GM18519 (cell line): ENCODE measurements around the gene TRPM3.
A peak's percentile ranks its signal among the peaks of the same experiment; 100 is the strongest.

Experiments
- ATAC-seq: cut with Tn5 transposase; IDR thresholded peaks from one replicate; pipeline ENCODE4 v1.9.1; 2021; ENCODE audit warnings: mild to moderate bottlenecking, moderate library complexity; ENCODE audit not compliant: unreplicated experiment, low FRiP score

Gene TRPM3

DNA sequence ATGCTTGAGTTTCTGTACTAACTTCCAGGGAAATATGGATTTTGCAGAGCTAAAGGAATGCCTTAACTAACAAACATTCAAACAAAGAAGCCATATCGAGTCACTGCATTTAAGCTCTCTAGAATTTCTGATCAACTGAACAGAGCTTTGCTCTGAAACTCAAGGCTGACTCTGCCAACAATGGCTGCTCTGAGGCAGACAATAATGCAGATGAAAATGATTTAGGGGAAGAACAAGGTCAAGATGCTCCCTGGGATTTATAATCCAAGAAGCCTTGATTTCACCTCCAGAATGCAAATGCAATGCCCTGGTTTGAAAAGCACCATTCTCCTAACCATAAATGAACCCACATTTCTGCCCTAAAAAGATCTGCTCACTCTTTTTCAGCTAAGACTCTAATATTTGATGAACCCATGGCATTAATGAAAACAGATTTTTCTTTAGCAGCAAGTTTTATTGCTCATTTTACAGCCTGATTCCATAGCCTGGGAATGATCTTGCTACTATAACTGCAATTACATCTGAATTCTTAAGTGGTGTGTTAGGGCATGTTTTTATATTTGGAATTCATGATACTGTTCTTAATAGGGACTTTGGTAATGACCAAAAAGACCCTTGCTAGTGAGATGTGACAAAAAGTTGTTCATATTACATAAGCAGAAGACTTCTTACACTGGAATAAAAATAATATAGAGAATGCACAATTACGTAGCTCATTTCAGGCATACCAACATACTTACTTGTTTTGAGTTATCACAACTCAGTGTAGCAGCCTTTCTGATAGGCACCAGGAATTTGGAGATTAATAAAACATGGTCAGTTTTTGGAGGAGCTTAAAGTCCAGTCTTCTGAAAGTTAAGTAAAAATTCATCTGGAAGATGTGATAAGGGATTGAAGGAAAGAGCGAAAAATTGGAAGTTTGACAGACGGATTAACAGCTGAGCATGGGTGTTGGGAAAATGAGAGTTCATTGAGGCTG, 169.4 kb downstream of the TRPM3 start:
- no peak for ATAC-seq

DNA sequence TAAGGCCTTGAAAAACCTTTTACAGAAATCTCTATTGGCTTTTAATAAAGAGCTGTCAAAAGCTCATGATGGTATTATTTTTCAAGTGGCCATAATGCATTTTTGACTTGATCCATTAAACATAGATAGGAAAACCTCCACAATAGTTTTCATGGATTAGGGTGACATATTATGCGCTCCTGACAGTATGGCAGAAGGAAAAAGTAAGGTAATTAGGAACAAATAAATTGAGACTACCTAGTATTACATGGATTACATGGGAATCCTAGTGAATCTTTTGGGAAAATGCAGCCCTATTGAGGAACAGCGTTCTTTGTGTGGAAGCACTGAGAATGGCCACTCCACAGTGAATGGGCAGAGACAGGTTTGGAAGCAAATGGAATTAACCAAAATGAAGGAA, 171.2 kb downstream of the TRPM3 start:
- no peak for ATAC-seq

DNA sequence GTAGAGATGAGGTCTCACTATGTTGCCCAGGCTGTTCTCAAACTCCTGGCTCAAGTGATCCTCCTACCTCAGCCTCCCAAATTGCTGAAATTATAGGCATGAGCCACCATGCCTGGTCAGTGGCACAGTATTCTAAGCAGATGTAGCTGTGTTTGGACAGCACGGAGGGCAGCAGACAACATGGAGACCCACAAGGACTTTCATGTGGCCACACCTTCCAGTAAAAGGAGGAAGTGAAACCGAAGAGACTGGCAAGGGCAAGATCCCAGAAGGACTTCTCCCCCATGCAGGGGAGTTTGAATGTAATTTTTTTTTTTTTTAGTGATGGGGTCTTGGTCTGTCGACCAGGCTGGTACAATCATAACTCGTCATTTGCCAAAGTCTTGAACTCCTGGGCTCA, 172.2 kb downstream of the TRPM3 start:
- ATAC-seq: no peak

DNA sequence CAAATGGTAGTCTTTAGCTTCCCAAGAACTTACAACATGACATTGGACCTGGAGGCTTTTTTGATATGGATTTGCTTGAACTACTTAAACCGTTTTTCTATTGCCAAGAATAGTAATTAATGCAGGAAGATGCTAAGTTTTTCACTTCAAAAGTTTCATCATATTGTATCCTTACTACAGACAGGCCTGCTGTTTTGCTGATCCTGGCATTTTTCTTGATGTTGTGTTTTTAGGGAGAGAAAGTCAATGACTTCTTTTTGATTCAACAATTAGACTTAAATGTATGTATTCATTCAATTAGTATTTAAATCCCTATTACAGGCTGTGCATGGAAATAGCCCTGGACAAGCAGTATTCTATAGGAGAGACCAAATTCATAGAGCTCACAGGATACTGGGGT, 172.7 kb downstream of the TRPM3 start:
- ATAC-seq: no peak

DNA sequence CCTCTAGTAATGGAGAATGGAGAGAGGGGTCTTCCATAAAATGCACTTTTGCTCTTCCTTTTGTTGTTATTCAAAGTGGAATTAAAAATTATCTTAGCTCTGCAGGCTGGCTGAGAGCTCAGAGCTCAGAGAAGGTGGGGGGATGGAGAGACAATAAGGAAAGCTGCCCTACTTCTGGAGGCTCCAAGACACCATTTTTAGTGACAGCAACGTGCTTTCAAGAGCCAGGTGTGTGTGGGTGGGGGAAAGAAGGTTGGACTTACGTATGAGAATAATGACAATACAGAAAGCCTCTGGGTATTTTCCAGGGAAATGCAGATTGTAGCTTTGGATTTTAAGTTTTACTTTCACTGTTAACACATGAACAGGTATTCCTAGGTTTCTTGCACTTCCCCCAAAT, 173.9 kb downstream of the TRPM3 start:
- ATAC-seq: no peak

DNA sequence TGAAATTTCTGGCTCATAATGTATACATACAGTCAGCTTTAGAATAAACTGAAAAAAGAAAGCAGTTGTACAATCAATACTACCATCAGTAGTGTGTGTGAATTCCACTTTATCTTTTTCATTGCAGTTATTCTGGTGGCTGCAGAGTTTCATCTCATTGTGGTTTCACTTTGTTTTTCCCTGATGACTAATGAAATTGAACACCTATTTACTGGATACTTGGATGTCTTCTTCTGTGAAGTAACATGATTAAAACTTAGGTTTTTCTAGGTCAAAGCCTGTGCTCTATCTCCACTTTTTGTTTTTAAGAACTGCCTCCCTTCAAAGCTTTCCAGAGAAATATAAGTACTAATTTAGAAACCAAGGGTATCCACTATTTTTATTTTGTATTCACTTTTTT, 174.3 kb downstream of the TRPM3 start:
- no peak for ATAC-seq

DNA sequence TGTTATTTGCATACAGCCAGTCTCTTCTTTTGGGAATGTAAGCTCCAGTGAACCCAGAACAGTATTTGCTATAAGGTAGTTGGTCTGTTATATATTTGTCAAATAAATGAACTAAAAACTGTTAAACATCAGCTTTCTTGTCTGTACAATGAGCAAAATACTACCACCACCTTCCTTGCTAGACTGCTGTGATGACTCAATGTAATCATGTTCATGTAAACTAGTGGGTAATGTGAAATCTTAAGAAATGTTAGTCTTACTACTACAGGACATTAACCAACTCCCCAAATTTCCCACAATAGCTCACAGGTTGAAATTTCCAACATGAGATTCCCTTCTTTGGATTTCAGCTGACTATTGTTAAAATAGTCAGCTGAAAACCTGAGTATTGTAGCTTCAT, 176.1 kb downstream of the TRPM3 start:
- no peak for ATAC-seq

DNA sequence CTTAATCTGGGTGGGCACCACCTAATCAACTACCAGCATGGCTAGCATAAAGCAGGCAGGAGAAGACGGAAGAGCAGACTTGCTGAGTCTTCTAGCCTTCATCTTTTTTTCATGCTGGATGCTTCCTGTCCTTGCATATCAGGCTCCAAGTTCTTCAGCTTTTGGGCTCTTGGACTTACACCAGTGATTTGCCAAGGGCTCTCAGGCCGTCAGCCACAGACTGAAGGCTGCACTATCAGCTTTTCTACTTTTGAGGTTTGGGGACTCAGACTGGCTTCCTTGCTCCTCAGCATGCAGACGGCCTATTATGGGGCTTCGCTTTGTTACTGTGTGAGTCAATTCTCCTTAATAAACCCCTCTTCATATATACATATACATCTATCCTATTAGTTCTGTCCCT, 180.2 kb downstream of the TRPM3 start:
- ATAC-seq: no peak

DNA sequence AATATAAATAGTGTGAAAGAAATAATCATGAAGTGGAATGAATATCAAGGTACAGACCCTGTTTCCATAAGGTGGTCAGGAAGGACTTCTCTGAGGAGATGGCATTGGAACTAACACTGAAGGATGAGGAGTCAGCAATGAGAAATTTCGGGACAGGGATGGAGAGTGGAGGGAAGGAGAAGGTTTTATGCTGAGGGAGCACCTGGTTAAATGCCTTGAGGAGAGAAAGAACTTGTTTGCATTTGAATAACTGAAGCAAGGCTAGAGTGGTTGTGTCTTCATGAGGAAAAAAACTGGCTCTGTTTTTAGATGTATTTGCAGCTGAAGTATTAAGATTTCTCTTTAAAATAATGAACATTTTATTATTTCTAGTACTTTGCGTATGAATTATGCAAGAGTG, 180.8 kb downstream of the TRPM3 start:
- ATAC-seq: no peak

DNA sequence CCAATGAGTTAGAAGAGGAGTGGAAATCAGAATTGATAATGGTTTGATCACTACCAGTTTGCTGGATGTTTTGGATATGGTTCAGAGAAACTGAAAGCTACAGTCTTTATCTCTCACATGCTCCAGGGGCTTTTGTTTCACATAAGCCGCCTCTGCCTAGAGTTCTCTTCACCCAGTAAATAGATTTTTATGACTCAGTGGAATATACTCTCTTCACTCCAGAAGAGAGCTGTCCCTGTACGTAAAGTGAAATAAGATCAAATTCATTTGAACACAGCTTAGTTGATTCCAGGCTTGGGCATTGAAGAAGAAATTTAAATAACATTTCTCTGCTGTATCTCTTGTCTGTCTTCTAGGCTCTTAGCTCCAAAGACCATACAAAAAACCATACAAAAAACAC, 184.9 kb downstream of the TRPM3 start:
- ATAC-seq: no peak

DNA sequence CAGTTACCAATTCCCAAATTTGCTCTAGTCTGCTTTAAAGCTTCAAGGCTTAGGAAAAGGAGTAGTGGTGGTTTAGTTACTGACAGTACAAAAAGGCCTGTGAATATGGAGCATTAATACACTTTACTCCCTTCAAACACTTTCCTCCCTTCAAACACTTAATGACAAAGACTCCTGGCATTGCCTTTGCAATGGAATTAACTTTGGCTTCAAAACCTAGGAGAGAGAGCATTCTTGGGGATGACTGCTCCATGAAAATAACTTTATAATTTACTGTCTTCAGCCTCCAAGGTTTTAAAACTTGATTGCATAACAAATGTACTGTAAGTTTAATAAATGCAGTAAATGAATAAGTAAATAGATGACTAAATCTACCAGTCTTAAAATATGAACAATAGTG, 185.6 kb downstream of the TRPM3 start:
- no peak for ATAC-seq

DNA sequence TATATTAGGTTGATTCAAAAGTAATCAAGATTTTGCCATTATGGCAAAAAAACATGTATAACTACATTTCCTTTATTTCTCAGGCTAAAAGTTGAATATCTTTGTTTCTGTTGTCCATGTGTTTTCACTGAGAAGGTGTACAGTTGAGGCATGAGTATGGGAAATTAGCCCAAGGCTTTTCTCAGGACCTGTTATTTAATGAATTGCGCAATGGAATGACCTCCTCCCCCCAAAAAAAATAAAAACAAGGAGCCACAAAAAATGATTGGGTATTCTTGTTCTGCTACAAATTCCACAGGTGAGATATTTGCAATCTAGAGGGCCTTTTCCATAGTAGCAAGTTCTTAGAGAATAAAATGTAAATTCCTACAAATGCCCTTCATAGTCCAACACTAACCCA, 186.8 kb downstream of the TRPM3 start:
- no peak for ATAC-seq

DNA sequence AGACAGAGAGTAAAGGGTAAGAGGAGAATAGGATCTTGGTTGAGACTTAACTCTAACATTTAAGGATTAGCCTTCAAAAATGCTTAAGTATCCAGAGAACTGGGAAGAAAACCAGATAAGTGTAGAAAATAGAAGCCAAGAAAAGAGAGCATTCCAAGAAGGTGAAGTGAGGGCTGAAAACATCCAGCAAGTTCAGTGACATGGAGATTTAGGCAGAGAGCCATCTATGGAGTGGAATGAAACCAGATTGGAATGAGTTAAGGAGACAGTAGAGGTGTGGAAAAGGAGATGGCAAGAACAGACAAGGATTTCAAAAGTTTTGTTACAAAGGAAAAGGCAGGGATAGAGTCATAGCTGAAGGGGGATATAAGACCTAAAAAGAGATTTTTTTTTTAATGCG, 188.1 kb downstream of the TRPM3 start:
- no peak for ATAC-seq

DNA sequence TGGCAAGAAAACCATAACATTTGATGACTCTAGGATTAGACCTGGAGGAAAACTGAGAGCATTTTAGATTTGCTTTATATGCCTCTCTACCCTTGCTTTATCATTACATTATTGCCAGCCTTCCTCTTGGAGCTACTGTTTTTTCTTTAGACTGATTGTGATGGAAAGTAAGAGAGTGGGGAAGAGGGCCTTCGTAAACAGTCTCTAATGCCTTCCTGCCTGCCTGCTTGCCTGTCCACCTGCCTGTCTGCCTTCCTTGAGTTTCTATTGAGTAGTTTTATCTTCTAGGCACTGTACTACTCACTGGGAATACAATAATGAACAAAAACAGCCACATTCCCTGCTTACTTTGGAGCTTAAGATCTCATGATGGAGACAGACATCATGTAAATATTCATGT, 189.3 kb downstream of the TRPM3 start:
- no peak for ATAC-seq

DNA sequence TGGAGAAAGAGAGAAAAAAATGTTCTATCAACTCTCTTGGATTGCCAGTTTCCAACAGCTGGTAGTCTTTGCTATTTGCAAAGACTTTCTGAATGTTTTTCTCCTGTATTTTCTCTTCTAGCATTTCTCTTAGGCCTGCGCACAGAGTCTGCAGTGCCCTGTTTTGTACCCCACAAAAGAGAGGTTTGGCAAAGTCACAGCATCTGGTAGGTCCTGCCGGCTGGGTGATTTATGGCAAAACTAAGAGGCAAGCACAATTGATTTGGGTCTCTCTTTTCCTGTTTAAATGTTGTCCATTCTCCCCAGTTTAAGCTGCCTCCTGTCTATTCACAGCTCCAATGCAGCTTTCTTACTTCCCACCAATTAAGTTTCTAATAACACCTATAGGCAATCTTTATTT, 193.9 kb downstream of the TRPM3 start:
- ATAC-seq: no peak

DNA sequence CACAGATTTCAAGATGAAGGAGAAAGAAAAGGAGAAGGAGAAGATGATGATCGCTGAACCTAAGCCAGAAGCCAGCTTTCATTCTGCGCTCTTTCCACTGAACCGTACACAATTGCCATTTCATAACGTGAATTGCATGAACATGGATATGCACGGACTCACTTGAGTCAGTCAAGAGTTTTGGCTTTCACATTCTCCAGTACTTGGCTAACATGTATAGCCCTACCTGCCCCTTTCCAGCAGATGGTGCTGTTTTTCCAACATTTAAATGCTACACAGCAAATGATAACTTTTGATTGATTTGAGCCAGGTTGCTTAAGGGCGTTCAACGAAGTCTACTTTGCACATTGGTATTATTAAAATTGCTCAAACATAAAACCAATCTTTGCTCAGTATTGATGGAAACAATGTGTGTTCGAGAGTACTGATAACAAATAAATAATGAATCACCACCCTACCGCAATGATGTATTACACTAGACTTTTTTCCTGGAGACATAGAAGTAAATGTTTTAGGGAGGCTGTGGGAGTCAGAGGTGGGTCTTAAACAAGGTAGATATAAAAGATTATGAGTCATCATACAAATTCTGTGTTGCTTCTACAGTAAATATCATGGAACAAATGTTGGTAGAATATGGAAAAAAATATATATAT, 196.4 kb downstream of the TRPM3 start:
- peak; percentile 92 for ATAC-seq

DNA sequence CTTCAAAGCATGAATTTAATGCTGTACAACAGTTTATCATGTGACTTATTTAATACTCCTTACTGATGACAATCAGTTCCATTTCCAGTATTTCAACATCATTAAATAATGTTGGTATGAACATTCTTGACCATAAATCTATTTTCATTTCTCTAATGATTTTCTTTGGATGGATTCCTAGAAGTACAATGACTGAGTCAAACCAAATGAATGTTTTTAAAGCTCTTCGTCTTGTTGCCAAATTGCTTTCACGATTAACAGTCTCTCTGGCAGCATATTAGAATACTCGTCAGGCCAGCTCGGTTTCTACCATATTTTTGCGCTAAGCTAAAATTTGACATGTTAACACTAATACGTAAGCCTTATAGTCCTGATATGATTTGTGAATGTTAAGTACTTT, 197.0 kb downstream of the TRPM3 start:
- ATAC-seq: no peak

DNA sequence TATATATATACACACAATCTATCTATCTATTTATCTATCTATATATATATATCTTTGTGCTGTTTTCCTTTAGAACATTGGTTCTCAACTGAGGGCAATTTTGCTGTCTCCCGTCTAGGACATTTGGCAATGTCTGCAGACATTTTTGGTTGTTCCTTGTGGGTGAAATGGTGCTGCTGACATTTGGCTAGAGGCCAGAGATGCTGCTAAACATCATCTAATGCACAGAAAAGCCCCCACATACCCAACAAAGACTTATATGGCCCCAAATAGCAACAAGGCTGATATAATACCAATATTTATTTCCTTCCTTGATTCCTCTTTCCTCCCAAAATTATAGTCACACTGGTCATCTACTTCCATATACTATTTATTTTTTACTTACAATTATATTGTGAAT, 197.5 kb downstream of the TRPM3 start:
- ATAC-seq: no peak

DNA sequence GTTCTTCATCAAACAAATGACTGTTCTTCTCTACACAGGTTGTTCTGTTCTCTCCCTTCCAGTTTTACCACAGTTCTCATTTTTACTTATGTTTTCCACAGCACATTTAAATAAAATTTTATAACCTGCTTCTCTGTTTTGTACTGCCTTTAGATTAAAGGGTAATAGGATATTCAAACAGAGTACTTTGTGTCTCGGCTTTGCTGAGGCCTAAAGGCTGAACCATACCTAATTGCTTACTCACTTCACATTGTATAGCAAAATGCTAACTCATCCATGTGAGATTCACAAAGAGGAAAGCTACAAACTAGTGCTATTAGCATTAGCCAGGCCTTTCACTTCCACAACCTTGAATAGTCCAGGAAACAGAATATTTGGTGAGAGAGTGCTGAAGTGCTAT, 200.3 kb downstream of the TRPM3 start:
- ATAC-seq: no peak

DNA sequence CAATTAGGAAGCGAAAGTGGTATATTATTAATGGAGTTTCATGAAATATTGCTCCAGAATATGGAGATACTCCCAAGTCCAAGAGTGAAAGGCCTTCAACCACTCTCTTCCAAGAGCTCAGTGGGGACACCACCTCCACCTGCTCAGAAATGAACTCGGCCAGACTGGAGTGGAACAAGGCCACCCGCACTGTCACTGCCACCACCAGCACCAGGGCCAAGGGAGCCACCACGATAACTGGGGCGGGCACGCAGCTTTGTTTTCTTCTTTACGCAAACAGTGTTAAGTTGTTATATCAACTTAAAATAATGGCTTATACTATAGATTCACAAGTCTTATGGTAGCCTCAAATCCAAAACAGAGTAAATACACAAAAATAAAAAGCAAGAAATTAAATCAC, 204.1 kb downstream of the TRPM3 start:
- no peak for ATAC-seq

DNA sequence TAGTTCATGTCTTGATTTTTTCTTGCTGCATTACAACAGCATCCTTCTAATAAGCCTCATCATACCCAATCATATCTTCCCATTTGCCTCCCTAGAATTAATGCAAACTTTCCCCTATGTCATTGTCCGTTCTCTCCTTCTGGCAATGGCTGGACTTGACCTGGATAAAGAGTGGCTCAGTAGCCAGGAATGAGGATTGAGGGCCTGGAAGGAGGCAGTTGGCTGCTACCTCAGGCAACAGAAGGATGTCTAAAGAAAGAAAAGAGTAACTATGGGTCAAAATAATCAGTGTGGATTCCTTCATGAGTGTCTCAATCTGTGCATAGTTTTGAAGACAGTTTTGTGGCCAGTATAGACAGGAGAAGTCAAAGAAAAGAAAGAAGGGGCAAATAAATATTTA, 209.6 kb downstream of the TRPM3 start:
- no peak for ATAC-seq

DNA sequence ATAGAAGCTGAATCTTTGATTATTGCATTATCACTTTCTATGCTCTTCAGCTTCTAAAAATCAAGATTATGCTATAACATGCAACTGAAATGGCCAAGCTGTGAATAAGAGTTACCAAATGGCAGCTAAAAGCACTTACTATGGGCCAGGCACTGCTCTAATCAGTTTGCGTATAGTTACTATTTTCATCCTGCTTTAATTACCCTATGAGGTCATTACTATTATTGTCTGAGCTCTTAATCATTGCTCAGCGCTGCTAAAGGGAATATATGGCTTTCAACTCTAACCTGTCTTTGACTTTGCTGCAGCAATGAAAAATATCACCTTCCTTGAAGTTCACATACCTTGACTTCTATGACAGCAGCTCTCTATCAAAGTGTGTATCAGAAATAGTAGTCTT, 210.8 kb downstream of the TRPM3 start:
- ATAC-seq: no peak
